ENCODE data around the gene TBC1D4.

Gene TBC1D4

GRCh38 chr13:75485286-75486062, 3.5 kb upstream of the TBC1D4 start:
- DNase-seq = no peak

GRCh38 chr13:75482820-75483079, 781 bp upstream of the TBC1D4 start:
- no peak for DNase-seq

GRCh38 chr13:75481176-75482069, 546 bp downstream of the TBC1D4 start:
- DNase-seq = peak; percentile 50

GRCh38 chr13:75480671-75481175, 1.2 kb downstream of the TBC1D4 start:
- DNase-seq = peak; percentile 69

- DNase-seq = peak; percentile 49
Measured at GRCh38 chr13:75479102-75479740, 2.7 kb downstream of the TBC1D4 start.

GRCh38 chr13:75478659-75479058, 3.3 kb downstream of the TBC1D4 start:
- no peak for DNase-seq

GRCh38 chr13:75474956-75475355, 7.0 kb downstream of the TBC1D4 start:
- no peak for DNase-seq

GRCh38 chr13:75473468-75473867, 8.5 kb downstream of the TBC1D4 start:
- no peak for DNase-seq

GRCh38 chr13:75470676-75471075, 11.3 kb downstream of the TBC1D4 start:
- no peak for DNase-seq

GRCh38 chr13:75469047-75469446, 12.9 kb downstream of the TBC1D4 start:
- DNase-seq = no peak

- no peak for DNase-seq
Measured at GRCh38 chr13:75468602-75469001, 13.4 kb downstream of the TBC1D4 start.

- DNase-seq = no peak
Measured at GRCh38 chr13:75468098-75468497, 13.9 kb downstream of the TBC1D4 start.

GRCh38 chr13:75467040-75467728, 14.8 kb downstream of the TBC1D4 start:
- DNase-seq = no peak

- DNase-seq = no peak
Measured at GRCh38 chr13:75465236-75465635, 16.7 kb downstream of the TBC1D4 start.

- no peak for DNase-seq
Measured at GRCh38 chr13:75461314-75461713, 20.7 kb downstream of the TBC1D4 start.

- DNase-seq = no peak
Measured at GRCh38 chr13:75460644-75461043, 21.3 kb downstream of the TBC1D4 start.

- DNase-seq = no peak
Measured at GRCh38 chr13:75458696-75459422, 23.1 kb downstream of the TBC1D4 start.

GRCh38 chr13:75455962-75456361, 26.0 kb downstream of the TBC1D4 start:
- no peak for DNase-seq

GRCh38 chr13:75454497-75454896, 27.5 kb downstream of the TBC1D4 start:
- no peak for DNase-seq

GRCh38 chr13:75452564-75452963, 29.4 kb downstream of the TBC1D4 start:
- DNase-seq = no peak

- DNase-seq = no peak
Measured at GRCh38 chr13:75447493-75447892, 34.5 kb downstream of the TBC1D4 start.

GRCh38 chr13:75446874-75447273, 35.1 kb downstream of the TBC1D4 start:
- no peak for DNase-seq

Data from hematopoietic multipotent progenitor cell treated with erythropoietin and hydrocortisone succinate and interleukin-3 and kit ligand, for 6 days (in vitro differentiated cells).